Measurements from ENCODE around the gene SELENOS. TPM values are rescaled to one million over a fixed set of nuclear protein-coding genes. Genes with fewer than 3 reads are reported as not detected.

Gene SELENOS
- total and polyA plus RNA-seq, 2 donors from 2014 or later = 66.0 to 99.0 TPM

- peak; percentile 7 for TF ChIP-seq CTCF (IDR thresholded peaks at IDR 0.05; ENCODE audit: borderline replicate concordance, extremely low read depth, insufficient read depth)
- H3K4me1 ChIP-seq (ENCODE audit: control insufficient read depth in 2 of 3, insufficient read depth in 2 of 3, low read depth in 1 of 3, low read length in 3 of 3) = peaks cover 0 to 2% (median 0%) of the 10 kb centered on the region in 3 donors
- no peak overlapping the region for H3K27ac ChIP-seq (ENCODE audit: low read depth in 2 of 2, low read length in 2 of 2)
- H3K27me3 ChIP-seq (ENCODE audit: control insufficient read depth, insufficient read depth, low read length) = no peaks in the 10 kb centered on the region
- intact Hi-C loops (cut with DNase I) = no loop called here
- no peaks in the 10 kb centered on the region for H3K36me3 ChIP-seq (ENCODE audit: control insufficient read depth in 2 of 3, insufficient read depth in 3 of 3, low read length in 3 of 3)
- FAIRE-seq (no peak), DNase-seq (peak; percentile 52 to 71 (median 66))
- H3K9ac ChIP-seq (ENCODE audit: low read length in 3 of 3) = no peak overlapping the region
- no peak overlapping the region for H3K4me3 ChIP-seq (ENCODE audit: low read length in 3 of 3)
- no peaks in the 10 kb centered on the region for H3K9me3 ChIP-seq (ENCODE audit: control insufficient read depth in 2 of 3, insufficient read depth in 1 of 3, low read length in 3 of 3)
Measured at GRCh38 chr15:101320501-101321052, 43.3 kb upstream of the SELENOS start.

- no peaks in the 10 kb centered on the region for H3K27me3 ChIP-seq (ENCODE audit: control insufficient read depth, insufficient read depth, low read length)
- intact Hi-C loops (cut with DNase I) = no loop called here
- peaks cover 0 to 2% (median 0%) of the 10 kb centered on the region in 3 donors for H3K4me1 ChIP-seq (ENCODE audit: control insufficient read depth in 2 of 3, insufficient read depth in 2 of 3, low read depth in 1 of 3, low read length in 3 of 3)
- no peak overlapping the region for H3K4me3 ChIP-seq (ENCODE audit: low read length in 3 of 3)
- H3K36me3 ChIP-seq (ENCODE audit: control insufficient read depth in 2 of 3, insufficient read depth in 3 of 3, low read length in 3 of 3) = no peaks in the 10 kb centered on the region
- no peak overlapping the region for H3K9ac ChIP-seq (ENCODE audit: low read length in 3 of 3)
- no peaks in the 10 kb centered on the region for H3K9me3 ChIP-seq (ENCODE audit: control insufficient read depth in 2 of 3, insufficient read depth in 1 of 3, low read length in 3 of 3)
- peak in 2 of 5 donors; percentile 26 to 44 for DNase-seq
- no peak overlapping the region for H3K27ac ChIP-seq (ENCODE audit: low read depth in 2 of 2, low read length in 2 of 2)
- no peak for TF ChIP-seq CTCF (IDR thresholded peaks at IDR 0.05; ENCODE audit: borderline replicate concordance, extremely low read depth, insufficient read depth)
- no peak for FAIRE-seq
Measured at GRCh38 chr15:101318839-101319238, 41.6 kb upstream of the SELENOS start.

- no peak overlapping the region for H3K4me3 ChIP-seq (ENCODE audit: low read length in 3 of 3)
- no peak for TF ChIP-seq CTCF (IDR thresholded peaks at IDR 0.05; ENCODE audit: borderline replicate concordance, extremely low read depth, insufficient read depth)
- no peaks in the 10 kb centered on the region for H3K36me3 ChIP-seq (ENCODE audit: control insufficient read depth in 2 of 3, insufficient read depth in 3 of 3, low read length in 3 of 3)
- H3K4me1 ChIP-seq (ENCODE audit: control insufficient read depth in 2 of 3, insufficient read depth in 2 of 3, low read depth in 1 of 3, low read length in 3 of 3) = peaks cover 0 to 2% (median 0%) of the 10 kb centered on the region in 3 donors
- no peaks in the 10 kb centered on the region for H3K27me3 ChIP-seq (ENCODE audit: control insufficient read depth, insufficient read depth, low read length)
- no peaks in the 10 kb centered on the region for H3K9me3 ChIP-seq (ENCODE audit: control insufficient read depth in 2 of 3, insufficient read depth in 1 of 3, low read length in 3 of 3)
- intact Hi-C loops (cut with DNase I) = no loop called here
- H3K27ac ChIP-seq (ENCODE audit: low read depth in 2 of 2, low read length in 2 of 2) = no peak overlapping the region
- no peak overlapping the region for H3K9ac ChIP-seq (ENCODE audit: low read length in 3 of 3)
- FAIRE-seq (no peak), DNase-seq (no peak)
Measured at GRCh38 chr15:101318147-101318819, 41.0 kb upstream of the SELENOS start.

Measured in kidney (tissue), 14 donors.